ENCODE results near the gene ARMC3. TPM values are rescaled to one million over a fixed set of nuclear protein-coding genes. Genes with fewer than 3 reads are reported as not detected.

ARMC3 gene
- total and polyA plus RNA-seq, 9 of the 15 experiments (the other 6 are each of a cell fraction or from before 2014, with no cell fraction given): 0.33 to 1.1 (median 0.62) TPM

GRCh38 chr10:23055424-23056185 lies 127.8 kb downstream of the ARMC3 start (continued):
- TF ChIP-seq CHD7 (IDR thresholded peaks at IDR 0.05; ENCODE audit: low read depth, low read length) (no peak), ZNF75A (CRISPR knock-in tag; IDR thresholded peaks at IDR 0.05) (no peak), DNMT1 (IDR thresholded peaks at IDR 0.05) (no peak), HNRNPL (IDR thresholded peaks at IDR 0.05; ENCODE audit: low read depth, low read length) (peak; percentile 65; the same call in 1 of the 2 replicates), HMG20B (CRISPR knock-in tag; IDR thresholded peaks at IDR 0.05) (no peak), GTF2F1 (IDR thresholded peaks at IDR 0.05; ENCODE audit: low read depth, low read length) (peak; percentile 96), ZNF695 (CRISPR knock-in tag; IDR thresholded peaks at IDR 0.05) (no peak), E2F5 (CRISPR knock-in tag; IDR thresholded peaks at IDR 0.05) (no peak), ZNF436 (CRISPR knock-in tag; IDR thresholded peaks at IDR 0.05) (peak; percentile 72; the same call in 1 of the 2 replicates), NUFIP1 (IDR thresholded peaks at IDR 0.05; ENCODE audit: partially characterized antibody) (no peak), RBM34 (IDR thresholded peaks at IDR 0.05; ENCODE audit: borderline replicate concordance, insufficient read depth, low read length) (no peak), ZNF224 (CRISPR knock-in tag; IDR thresholded peaks at IDR 0.05) (no peak), TAL1 (IDR thresholded peaks at IDR 0.05) (no peak), ELF4 (CRISPR knock-in tag; IDR thresholded peaks at IDR 0.05) (peak; percentile 65; the same call in 1 of the 2 replicates), ZNF408 (CRISPR knock-in tag; IDR thresholded peaks at IDR 0.05; ENCODE audit: low read depth) (no peak), ZNF586 (CRISPR knock-in tag; conservative IDR thresholded peaks at IDR 0.05) (peak; percentile 88), GTF2A2 (tag; IDR thresholded peaks at IDR 0.05) (peak; percentile 94), FOXJ3 (CRISPR knock-in tag; IDR thresholded peaks at IDR 0.05) (no peak)

Data from K562 (cell line).